Measurements from ENCODE around the gene ZNF75A. TPM values are rescaled to one million over a fixed set of nuclear protein-coding genes. Genes with fewer than 3 reads are reported as not detected.
"Not testable (repeated sequence)": the region's sequence is repeated elsewhere in the genome, so short reads cannot be mapped to it uniquely, and the experiment has no call there.

ZNF75A gene
- total RNA-seq, 4 donors from 2014 or later, result 36.5 to 61.5 (median 45.7) TPM

DNA sequence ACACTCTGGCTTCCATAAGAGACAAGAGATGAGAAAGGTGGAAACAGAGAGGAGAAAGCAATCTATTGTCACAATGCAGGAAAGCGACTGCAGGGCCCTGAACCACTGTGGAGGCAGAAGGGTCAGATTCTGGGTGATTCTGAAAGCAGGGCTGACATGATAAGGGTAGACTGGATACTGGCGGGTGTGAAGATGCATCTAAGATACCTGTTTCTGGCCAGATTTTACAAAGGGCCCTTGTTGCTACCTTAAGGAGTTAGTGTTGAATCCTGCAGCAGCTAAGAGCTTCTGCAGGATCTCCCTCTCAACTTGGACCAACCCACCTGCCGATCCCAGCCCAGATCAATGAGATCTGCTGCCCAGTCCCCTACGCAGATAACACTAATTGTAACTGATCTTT, 42.8 kb upstream of the ZNF75A start:
- Histone ChIP-seq H3K36me3 (no peaks in the 10 kb centered on the region), H3K9me3 (no peaks in the 10 kb centered on the region), H3K27me3 (no peaks in the 10 kb centered on the region), H3K4me3 (replicated peaks in 1 of 3) (no peak overlapping the region), H3K27ac (no peak overlapping the region), H3K4me1 (peaks cover 0 to 10% of the 10 kb centered on the region in 2 donors)
- no peak for DNase-seq
- TF ChIP-seq CTCF (IDR thresholded peaks at IDR 0.05) (no peak), POLR2A (IDR thresholded peaks at IDR 0.05) (no peak)
- WGBS, 2 donors, result 92 to 93% methylated on average over 4 of the region's 4 CpGs
- intact Hi-C loops (cut with DNase I), result no loop called here

DNA sequence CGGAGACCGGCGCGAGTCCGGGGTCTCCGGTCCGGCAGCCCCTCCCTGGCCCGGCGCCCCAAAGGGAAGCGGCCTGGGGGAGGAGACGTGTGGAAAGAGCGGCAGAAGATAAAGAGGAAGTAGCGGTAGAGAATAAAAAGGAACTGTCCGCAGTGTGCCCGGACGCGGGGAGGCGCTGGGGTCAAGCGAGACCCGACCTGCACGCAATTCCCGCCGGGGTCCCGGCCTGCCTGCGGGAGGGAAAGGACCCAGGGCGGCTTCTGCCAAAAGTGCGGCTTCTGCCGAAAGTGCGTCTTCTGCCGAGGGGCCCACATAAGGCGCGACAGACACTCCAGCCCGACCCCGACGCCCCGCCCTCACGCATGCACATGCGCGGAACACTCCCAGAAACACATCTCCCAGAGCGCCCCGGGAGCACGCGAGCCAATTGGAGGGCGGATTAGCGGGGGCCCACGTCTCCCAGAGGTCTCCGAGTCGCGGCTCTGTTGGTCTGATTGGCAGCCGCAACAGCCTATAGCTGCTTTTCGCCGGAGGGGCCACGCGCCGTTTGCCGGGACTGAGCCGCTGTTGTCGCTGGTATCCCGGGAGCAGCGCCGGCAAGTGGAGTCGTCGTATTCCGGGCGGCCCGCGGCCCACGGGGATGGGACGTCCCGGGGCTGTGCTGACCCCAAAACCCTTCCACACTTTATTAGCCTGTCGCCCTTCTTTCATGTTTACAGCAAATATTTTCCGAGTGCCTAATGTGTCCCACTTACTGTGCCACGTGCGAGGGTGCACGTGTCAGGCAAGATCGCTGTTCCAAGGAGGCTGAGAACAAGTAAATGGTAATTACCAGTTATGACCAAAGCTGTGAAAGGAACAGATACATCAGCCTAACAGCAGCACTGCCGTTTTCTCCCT, 40.9 kb upstream of the ZNF75A start:
- TF ChIP-seq CTCF (IDR thresholded peaks at IDR 0.05), result peak in 3 of 6 experiments; percentile 25 to 43 (median 26)
- TF ChIP-seq POLR2A (IDR thresholded peaks at IDR 0.05), result peak in 1 of 2 donors; percentile 83
- intact Hi-C loops (cut with DNase I), result no loop called here
- Histone ChIP-seq H3K27me3 (no peaks in the 10 kb centered on the region), H3K4me3 (replicated peaks in 1 of 3) (peak overlapping the region; percentile 33 to 94 (median 58)), H3K36me3 (peaks cover 0 to 6% of the 10 kb centered on the region in 2 donors), H3K9me3 (no peaks in the 10 kb centered on the region), H3K4me1 (peaks cover 0 to 10% of the 10 kb centered on the region in 2 donors), H3K27ac (peak overlapping the region; percentile 91 to 93 (median 92))
- WGBS, 2 donors, result 2 to 6% methylated on average over 31 to 34 of the region's 77 CpGs
- DNase-seq, result peak; percentile 98

DNA sequence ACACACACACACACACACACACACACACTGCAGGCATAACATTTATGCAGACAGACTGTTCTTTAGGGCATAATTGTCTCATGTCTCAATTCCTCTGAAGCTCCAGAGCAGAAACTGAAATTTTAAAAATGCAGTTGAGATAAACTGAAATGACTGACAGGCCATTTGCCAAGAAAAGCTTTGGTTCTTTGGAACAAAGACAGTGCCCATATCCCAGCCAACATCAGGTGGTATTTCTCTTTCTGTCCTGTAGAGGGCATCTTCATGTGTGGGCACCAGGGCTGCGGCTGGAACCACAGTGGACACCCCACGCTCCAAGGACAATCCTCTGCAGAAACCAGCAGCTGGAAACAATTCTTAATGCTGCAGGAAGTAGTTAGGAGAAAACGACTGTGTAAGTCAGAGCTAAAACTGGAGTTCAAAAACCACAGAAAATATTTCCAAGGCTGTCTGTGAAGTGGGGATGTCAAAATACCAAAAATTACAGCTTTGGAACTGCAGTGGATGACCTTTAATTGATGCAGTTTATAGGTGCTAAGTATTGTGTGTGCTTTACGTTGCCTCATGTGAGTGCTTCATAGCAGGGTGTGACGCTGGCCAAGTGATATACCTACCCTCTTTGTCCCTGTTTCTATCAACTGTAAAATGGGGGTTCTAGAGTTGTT, 38.3 kb upstream of the ZNF75A start:
- no peaks in the 10 kb centered on the region for H3K27me3 ChIP-seq
- H3K36me3 ChIP-seq, result peaks cover 0 to 6% of the 10 kb centered on the region in 2 donors
- no peak overlapping the region for H3K27ac ChIP-seq
- H3K4me3 ChIP-seq (replicated peaks in 1 of 3), result no peak overlapping the region
- DNase-seq, result peak; percentile 19 to 26
- no peaks in the 10 kb centered on the region for H3K9me3 ChIP-seq
- WGBS, 2 donors, result 57 to 66% methylated on average over 5 of the region's 5 CpGs
- TF ChIP-seq POLR2A (IDR thresholded peaks at IDR 0.05) (no peak), CTCF (IDR thresholded peaks at IDR 0.05) (peak in 4 of 6 experiments; percentile 36 to 50 (median 40))
- peaks cover 0 to 10% of the 10 kb centered on the region in 2 donors for H3K4me1 ChIP-seq
- intact Hi-C loops (cut with DNase I), result no loop called here

GRCh38 chr16:3268294-3268693, 37.0 kb upstream of the ZNF75A start:
- intact Hi-C loops (cut with DNase I), result no loop called here
- WGBS, 2 donors, result 43 to 80% methylated on average over 1 of the region's 1 CpG
- DNase-seq, result no peak
- TF ChIP-seq POLR2A (IDR thresholded peaks at IDR 0.05) (no peak), CTCF (IDR thresholded peaks at IDR 0.05) (no peak)
- Histone ChIP-seq H3K36me3 (peaks cover 0 to 6% of the 10 kb centered on the region in 2 donors), H3K27me3 (no peaks in the 10 kb centered on the region), H3K27ac (no peak overlapping the region), H3K4me1 (peaks cover 0 to 10% of the 10 kb centered on the region in 2 donors), H3K9me3 (no peaks in the 10 kb centered on the region), H3K4me3 (replicated peaks in 1 of 3) (no peak overlapping the region)

DNA sequence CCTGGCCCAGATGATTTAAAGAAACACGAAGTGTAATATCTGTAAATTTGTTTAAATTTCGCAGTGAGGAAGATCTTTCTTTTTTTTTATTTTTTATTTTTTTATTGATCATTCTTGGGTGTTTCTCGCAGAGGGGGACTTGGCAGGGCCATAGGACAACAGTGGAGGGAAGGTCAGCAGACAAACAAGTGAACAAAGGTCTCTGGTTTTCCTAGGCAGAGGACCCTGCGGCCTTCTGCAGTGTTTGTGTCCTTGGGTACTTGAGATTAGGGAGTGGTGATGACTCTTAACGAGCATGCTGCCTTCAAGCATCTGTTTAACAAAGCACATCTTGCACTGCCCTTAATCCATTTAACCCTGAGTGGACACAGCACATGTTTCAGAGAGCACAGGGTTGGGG, 34.6 kb upstream of the ZNF75A start:
- intact Hi-C loops (cut with DNase I); H3K4me1 ChIP-seq; H3K36me3 ChIP-seq; DNase-seq; H3K9me3 ChIP-seq; H3K27me3 ChIP-seq; H3K4me3 ChIP-seq (replicated peaks in 1 of 3); H3K27ac ChIP-seq: not testable (repeated sequence)
- 63 to 76% methylated on average over 5 of the region's 5 CpGs for WGBS, 2 donors

- H3K27ac ChIP-seq; H3K4me1 ChIP-seq; H3K9me3 ChIP-seq; H3K27me3 ChIP-seq; H3K4me3 ChIP-seq (replicated peaks in 1 of 3); H3K36me3 ChIP-seq; intact Hi-C loops (cut with DNase I); DNase-seq: not testable (repeated sequence)
- 91 to 95% methylated on average over 17 to 22 of the region's 22 CpGs for WGBS, 2 donors
Measured at GRCh38 chr16:3271281-3271680, 34.0 kb upstream of the ZNF75A start.

Measured in thyroid gland (tissue), 4 donors.